Natural killer cell (primary cell): ENCODE measurements around the gene EDEM2. TPM values are rescaled to one million over a fixed set of nuclear protein-coding genes. Genes with fewer than 3 reads are reported as not detected.
"Not testable (repeated sequence)": the region's sequence is repeated elsewhere in the genome, so short reads cannot be mapped to it uniquely, and the experiment has no call there.

Experiments used
- ATAC-seq, 3 donors: fragments of 150-1000 bp in 2 of 3; fragments of 200-7000 bp in 1 of 3; cut with Tn5 transposase; 1 replicate in 1 of 3; 2 replicates in 2 of 3; pipeline ENCODE4 v1.10.0; 2021; ENCODE audit warnings: mild to moderate bottlenecking in 2 of 3, moderate library complexity in 2 of 3
- DNase-seq, 2 donors: peaks; one replicate each; pipeline versions ENCODE4 v3.0.0 to v3.0.0-alpha.2; 2013 to 2021; ENCODE audit warnings: mixed read lengths in 1 of 2
- H3K27ac ChIP-seq: one replicate; pipeline ENCODE4 v1.5.1; 2013; ENCODE audit warnings: mild to moderate bottlenecking, low read length
- H3K27me3 ChIP-seq: one replicate; pipeline ENCODE4 v1.6.1; 2013; ENCODE audit warnings: low read length; ENCODE audit not compliant: control insufficient read depth, insufficient read depth
- H3K36me3 ChIP-seq: one replicate; pipeline ENCODE4 v1.6.1; 2013; ENCODE audit warnings: low read length; ENCODE audit not compliant: control insufficient read depth, insufficient read depth
- H3K4me1 ChIP-seq: one replicate; pipeline ENCODE4 v1.6.1; 2013; ENCODE audit warnings: low read length; ENCODE audit not compliant: control insufficient read depth, insufficient read depth
- H3K4me3 ChIP-seq: one replicate; pipeline ENCODE4 v1.5.1; 2013; ENCODE audit warnings: low read length
- H3K9me3 ChIP-seq: one replicate; pipeline ENCODE4 v1.6.1; 2013; ENCODE audit warnings: low read length; ENCODE audit not compliant: control insufficient read depth, insufficient read depth
- H3K27ac Mint-ChIP-seq, 2 donors: one replicate each; pipeline ENCODE4 v1.8.0; 2022; ENCODE audit warnings: mild to moderate bottlenecking in 2 of 2, mixed read lengths in 2 of 2, moderate library complexity in 1 of 2
- H3K27me3 Mint-ChIP-seq, 2 donors: one replicate each; pipeline ENCODE4 v1.8.0; 2022; ENCODE audit warnings: low read depth in 2 of 2, mixed read lengths in 2 of 2
- H3K36me3 Mint-ChIP-seq: one replicate; pipeline ENCODE4 v1.8.0; 2022; ENCODE audit warnings: mixed read lengths
- H3K4me1 Mint-ChIP-seq, 2 donors: one replicate each; pipeline ENCODE4 v1.8.0; 2022; ENCODE audit warnings: mixed read lengths in 2 of 2
- H3K4me3 Mint-ChIP-seq: one replicate; pipeline ENCODE4 v1.8.0; 2022; ENCODE audit warnings: mild to moderate bottlenecking, moderate library complexity, mixed read lengths
- H3K9me3 Mint-ChIP-seq, 2 donors: one replicate each; pipeline ENCODE4 v1.8.0; 2022; ENCODE audit warnings: mixed read lengths in 2 of 2
- WGBS: methylation state at CpG from one replicate; pipeline ENCODE4 v1.1.7; 2013; ENCODE audit warnings: missing lambda C conversion rate; ENCODE audit not compliant: insufficient coverage; 5-methylcytosine and 5-hydroxymethylcytosine counted together
- intact Hi-C: fragments of 100-400 bp; cut with micrococcal nuclease; formaldehyde crosslinking; loops from one replicate; pipeline ENCODE4 v1.14.2; 2022
- total RNA-seq, 4 donors: library from RNA; stranded (reverse); fragments of 120-200 nt in 1 of 4; gene quantifications; one replicate each; pipeline versions ENCODE4 v1.2.3 to v1.2.4, GENCODE V29; 2013 to 2022
- TF ChIP-seq, protein P1 (sequence below): fragments of 200-600 bp; IDR thresholded peaks from one replicate; pipeline ENCODE4 v1.8.0; 2022; ENCODE audit warnings: antibody characterized with exemption

EDEM2 gene
- total RNA-seq, 3 donors from 2014 or later (not counting 1 experiment from before 2014, with no cell fraction given): 20.0 to 27.4 (median 25.3) TPM

DNA sequence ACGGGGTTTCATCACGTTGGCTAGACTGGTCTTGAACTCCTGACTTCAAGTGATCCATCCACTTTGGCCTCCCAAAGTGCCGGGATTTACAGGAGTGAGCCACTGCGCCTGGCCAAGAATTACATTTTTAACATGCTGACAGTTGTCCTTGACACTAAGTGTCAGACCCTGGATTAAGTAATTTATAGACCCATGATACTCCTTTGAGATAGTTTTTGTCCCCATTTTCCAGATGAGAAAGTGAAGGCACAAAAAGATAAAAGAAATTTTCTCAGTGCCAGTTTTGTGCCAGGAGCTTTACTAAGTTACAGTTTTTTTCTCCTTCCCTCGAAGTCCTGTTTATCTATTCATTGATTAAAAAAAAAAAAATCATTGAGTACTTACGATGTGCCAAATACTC is 9.8 kb upstream of the EDEM2 start:
- Histone ChIP-seq H3K9me3 (no peaks in the 10 kb centered on the region), H3K4me3 (no peak overlapping the region), H3K27ac (no peak overlapping the region), H3K36me3 (no peaks in the 10 kb centered on the region), H3K4me1 (peaks cover 14% of the 10 kb centered on the region), H3K27me3 (no peaks in the 10 kb centered on the region)
- no peak for DNase-seq
- intact Hi-C loops: no loop called here
- Mint-ChIP-seq H3K4me3 (no peak overlapping the region), H3K36me3 (no peaks in the 10 kb centered on the region), H3K27ac (no peak overlapping the region), H3K27me3 (no peaks in the 10 kb centered on the region), H3K4me1 (peaks cover 10 to 15% of the 10 kb centered on the region in 2 donors), H3K9me3 (no peaks in the 10 kb centered on the region)
- ATAC-seq: no peak
- whole genome bisulfite sequencing: 94% methylated on average over 5 of the region's 6 CpGs
- TF ChIP-seq, protein P1, sequence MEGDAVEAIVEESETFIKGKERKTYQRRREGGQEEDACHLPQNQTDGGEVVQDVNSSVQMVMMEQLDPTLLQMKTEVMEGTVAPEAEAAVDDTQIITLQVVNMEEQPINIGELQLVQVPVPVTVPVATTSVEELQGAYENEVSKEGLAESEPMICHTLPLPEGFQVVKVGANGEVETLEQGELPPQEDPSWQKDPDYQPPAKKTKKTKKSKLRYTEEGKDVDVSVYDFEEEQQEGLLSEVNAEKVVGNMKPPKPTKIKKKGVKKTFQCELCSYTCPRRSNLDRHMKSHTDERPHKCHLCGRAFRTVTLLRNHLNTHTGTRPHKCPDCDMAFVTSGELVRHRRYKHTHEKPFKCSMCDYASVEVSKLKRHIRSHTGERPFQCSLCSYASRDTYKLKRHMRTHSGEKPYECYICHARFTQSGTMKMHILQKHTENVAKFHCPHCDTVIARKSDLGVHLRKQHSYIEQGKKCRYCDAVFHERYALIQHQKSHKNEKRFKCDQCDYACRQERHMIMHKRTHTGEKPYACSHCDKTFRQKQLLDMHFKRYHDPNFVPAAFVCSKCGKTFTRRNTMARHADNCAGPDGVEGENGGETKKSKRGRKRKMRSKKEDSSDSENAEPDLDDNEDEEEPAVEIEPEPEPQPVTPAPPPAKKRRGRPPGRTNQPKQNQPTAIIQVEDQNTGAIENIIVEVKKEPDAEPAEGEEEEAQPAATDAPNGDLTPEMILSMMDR: no peak

DNA sequence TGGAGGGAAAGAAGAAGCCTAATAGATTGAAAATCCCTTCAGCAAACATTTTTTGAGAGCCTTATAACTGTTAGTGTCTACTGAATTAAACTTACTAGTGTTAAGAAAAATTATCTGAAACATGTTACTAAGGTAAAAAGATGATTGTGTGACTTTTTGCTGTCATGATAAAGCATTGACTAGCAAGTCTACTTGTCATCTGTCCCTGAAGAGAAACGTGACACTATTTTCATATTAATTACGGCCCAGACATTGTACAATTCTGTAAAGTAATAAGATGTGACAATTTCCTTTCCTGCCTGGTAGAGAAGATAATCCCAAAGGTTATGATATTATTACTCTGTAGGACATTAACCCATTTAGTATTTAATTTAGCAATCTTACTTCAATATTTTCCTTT is 8.8 kb upstream of the EDEM2 start:
- H3K9me3 Mint-ChIP-seq: no peaks in the 10 kb centered on the region
- H3K27me3 Mint-ChIP-seq: no peaks in the 10 kb centered on the region
- H3K9me3 ChIP-seq: no peaks in the 10 kb centered on the region
- no peak for DNase-seq
- 75% methylated on average over 1 of the region's 2 CpGs for WGBS
- no peak for ATAC-seq
- no peak overlapping the region for H3K4me3 ChIP-seq
- no peaks in the 10 kb centered on the region for H3K36me3 ChIP-seq
- intact Hi-C loops: no loop called here
- no peak overlapping the region for H3K27ac Mint-ChIP-seq
- H3K27ac ChIP-seq: no peak overlapping the region
- H3K4me1 ChIP-seq: peaks cover 3% of the 10 kb centered on the region
- no peaks in the 10 kb centered on the region for H3K36me3 Mint-ChIP-seq
- H3K27me3 ChIP-seq: no peaks in the 10 kb centered on the region
- TF ChIP-seq, protein P1: no peak
- H3K4me3 Mint-ChIP-seq: no peak overlapping the region
- peaks cover 6% of the 10 kb centered on the region in 2 donors for H3K4me1 Mint-ChIP-seq

DNA sequence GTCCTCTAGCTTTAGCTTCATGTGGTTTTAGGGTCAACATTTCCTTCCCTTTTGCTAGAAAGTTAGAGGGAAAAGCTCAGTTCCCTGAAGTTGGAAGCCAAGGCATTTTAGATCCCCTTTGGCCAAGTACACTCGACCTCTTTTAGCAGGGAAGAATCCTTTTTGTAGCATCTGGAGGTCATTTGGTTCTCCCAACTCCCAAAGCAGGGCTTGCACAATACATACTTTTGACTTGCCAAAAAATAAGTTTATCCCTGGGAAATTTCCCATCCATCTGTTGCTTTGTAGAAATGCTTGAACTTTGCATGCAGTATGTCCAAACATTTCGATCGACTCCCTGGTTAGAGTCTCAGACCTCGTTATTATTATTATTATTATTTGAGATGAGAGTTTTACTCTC is 4.6 kb upstream of the EDEM2 start:
- Histone ChIP-seq H3K4me1 (peaks cover 11% of the 10 kb centered on the region), H3K4me3 (no peak overlapping the region), H3K9me3 (no peaks in the 10 kb centered on the region), H3K36me3 (no peaks in the 10 kb centered on the region), H3K27ac (no peak overlapping the region), H3K27me3 (no peaks in the 10 kb centered on the region)
- Mint-ChIP-seq H3K36me3 (no peaks in the 10 kb centered on the region), H3K27me3 (no peaks in the 10 kb centered on the region), H3K4me1 (peaks cover 11 to 17% of the 10 kb centered on the region in 2 donors), H3K4me3 (no peak overlapping the region), H3K27ac (no peak overlapping the region), H3K9me3 (no peaks in the 10 kb centered on the region)
- TF ChIP-seq, protein P1: no peak
- DNase-seq (no peak), ATAC-seq (no peak)
- 84% methylated on average over 3 of the region's 4 CpGs for WGBS
- intact Hi-C loops: no loop called here

DNA sequence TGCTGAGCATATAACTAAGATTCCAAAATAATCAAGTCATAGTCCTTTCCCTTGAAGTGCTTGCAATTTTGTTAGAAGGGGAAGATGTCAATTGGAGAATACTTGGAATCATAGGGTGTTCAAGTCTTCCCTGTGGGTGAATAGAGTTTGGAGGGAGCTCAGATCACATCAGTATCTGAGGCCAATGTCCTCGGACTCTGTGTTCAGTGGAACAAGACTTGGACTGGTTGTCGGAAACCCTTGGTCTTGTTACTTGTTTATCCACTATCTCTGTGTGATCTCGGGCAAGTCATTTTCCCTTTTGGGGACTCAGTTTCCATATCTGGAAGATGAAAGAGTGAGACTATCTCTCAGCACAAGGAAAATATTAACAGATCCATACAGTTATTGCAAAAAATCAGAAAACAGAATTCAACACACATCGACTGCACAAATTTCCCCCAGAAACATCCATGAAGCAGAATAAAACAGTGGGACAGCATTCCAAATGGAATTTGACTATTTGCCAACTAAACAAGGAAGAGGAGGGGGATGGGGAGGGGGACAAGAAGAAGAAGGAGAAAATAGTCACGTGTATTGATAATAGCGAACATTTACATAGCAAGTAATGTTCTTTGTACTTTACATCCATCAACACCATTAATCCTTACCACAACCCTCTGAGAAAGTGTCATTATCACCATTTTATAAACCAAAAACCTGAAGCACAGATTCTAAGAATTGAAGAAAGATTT is 3.9 kb upstream of the EDEM2 start:
- TF ChIP-seq, protein P1: no peak
- no peaks in the 10 kb centered on the region for H3K36me3 Mint-ChIP-seq
- no peak overlapping the region for H3K4me3 Mint-ChIP-seq
- H3K9me3 Mint-ChIP-seq: no peaks in the 10 kb centered on the region
- Histone ChIP-seq H3K9me3 (no peaks in the 10 kb centered on the region), H3K4me3 (no peak overlapping the region), H3K4me1 (peaks cover 18% of the 10 kb centered on the region), H3K36me3 (no peaks in the 10 kb centered on the region), H3K27me3 (no peaks in the 10 kb centered on the region), H3K27ac (no peak overlapping the region)
- DNase-seq: no peak
- 96% methylated on average over 4 of the region's 6 CpGs for WGBS
- peaks cover 11 to 24% of the 10 kb centered on the region in 2 donors for H3K4me1 Mint-ChIP-seq
- no peak for ATAC-seq
- no peak overlapping the region for H3K27ac Mint-ChIP-seq
- intact Hi-C loops: no loop called here
- H3K27me3 Mint-ChIP-seq: no peaks in the 10 kb centered on the region

DNA sequence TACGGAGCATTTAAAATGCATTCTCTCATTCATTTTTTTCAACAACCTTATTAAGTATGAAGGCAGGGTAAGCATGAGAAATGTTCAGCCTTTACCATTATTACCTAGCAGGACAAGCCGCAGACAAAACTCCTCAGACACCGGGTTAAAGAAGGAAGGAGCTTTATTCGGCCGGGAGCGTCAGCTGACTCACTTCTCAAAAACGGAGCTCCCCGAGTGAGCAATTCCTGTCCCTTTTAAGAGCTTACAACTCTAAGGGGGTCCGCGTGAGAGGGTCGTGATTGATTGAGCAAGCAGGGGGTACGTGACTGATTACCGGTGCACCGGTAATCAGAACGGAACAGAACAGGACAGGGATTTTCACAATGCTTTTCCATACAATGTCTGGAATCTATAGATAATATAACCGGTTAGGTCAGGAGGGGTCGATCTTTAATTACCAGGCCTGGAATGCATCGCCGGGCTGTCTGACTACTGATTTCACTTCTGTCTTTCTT is 487 bp upstream of the EDEM2 start:
- H3K36me3 ChIP-seq, H3K9me3 ChIP-seq, H3K27me3 ChIP-seq, H3K36me3 Mint-ChIP-seq, H3K27me3 Mint-ChIP-seq, H3K9me3 Mint-ChIP-seq: not testable (repeated sequence)
- Histone ChIP-seq H3K4me3 (peak overlapping the region; percentile 68), H3K27ac (peak overlapping the region; percentile 46), H3K4me1 (peaks cover 21% of the 10 kb centered on the region)
- H3K4me3 Mint-ChIP-seq: peak overlapping the region; percentile 93
- DNase-seq (peak in 1 of 2 donors; percentile 18), ATAC-seq (peak in 2 of 3 donors; percentile 27 to 29)
- intact Hi-C loops: loop anchor here (10.0 kb wide), 1 partner anchor 297 kb away; no protein-coding TSS in a partner anchor
- peaks cover 22 to 36% of the 10 kb centered on the region in 2 donors for H3K4me1 Mint-ChIP-seq
- peak overlapping the region; percentile 93 to 94 for H3K27ac Mint-ChIP-seq
- under 1% methylated on average over 12 of the region's 19 CpGs for WGBS
